Jurkat, Clone E6-1 (cell line): ENCODE results near the gene ITPR1.

ENCODE experiments used
- DNase-seq: peaks from one replicate; pipeline ENCODE4 v3.0.0-alpha.2; 2011; ENCODE audit warnings: low read depth, low spot score
- H3K4me3 ChIP-seq: 2 replicates; pipeline ENCODE4 v1.5.1; 2011; ENCODE audit warnings: mild to moderate bottlenecking, low read length, control low read depth, moderate library complexity

Gene ITPR1

DNA sequence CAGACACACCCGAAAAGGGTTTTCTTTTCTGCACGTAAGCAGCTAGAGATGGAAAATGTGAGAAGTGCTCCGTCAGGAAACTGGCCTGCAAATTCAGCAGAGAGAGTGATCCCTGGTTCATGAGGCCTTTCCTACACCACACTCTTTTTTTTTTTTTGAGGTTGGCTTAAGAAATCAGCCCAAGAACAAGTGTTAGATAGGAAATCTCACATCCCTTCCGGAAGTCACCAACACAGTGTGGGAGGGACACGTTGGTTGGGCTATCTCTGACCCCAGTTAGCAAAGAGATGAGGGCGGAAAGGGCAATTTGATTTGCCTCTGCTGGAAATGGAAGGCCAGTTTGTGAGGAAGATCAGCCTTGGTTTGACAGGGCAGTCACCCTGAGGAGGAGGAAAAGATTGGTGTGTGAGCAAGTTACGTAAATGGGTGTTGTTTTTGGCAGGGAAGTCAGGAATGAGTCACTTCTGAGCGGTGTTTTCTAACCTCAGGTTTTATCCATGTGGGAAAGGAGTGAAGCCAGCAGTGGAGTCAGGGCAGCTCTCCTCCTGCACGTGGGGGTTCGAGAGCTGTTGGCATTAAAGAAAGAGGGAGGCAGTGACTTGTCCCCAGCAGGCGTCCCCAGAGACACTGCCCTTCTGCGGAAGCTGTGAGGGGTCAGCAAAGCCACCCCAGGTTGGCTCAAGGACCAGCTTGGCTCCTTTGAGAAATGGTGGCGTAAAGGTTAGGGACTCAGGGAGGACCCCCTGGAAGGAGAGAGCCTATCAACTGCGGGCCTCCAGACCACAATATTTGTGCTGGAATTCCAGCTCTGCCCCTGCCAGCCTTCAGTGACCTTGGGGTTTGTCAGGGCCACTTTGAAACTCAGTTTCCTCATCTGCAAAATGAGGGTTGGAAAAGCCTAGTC, 248.5 kb downstream of the ITPR1 start:
- H3K4me3 ChIP-seq: no peak overlapping the region
- no peak for DNase-seq

DNA sequence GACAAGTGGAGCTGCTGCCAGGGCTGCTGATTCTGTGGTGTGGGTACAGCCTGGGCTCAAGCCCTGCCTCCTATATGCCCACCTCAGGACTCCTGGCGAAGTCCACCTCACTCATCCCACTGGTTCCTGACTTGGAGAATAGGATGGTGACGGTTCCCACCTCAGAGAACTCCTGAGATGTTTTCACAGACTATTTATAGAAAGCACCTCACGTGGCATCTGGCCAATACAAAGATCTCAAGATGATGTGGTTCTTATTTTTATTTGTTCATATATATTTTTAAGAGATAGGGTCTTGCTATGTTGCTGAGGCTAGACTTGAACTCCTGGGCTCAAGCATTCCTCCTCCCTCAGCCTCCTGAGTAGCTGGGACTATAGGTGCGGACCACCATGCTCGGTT, 249.2 kb downstream of the ITPR1 start:
- DNase-seq: no peak
- no peak overlapping the region for H3K4me3 ChIP-seq

DNA sequence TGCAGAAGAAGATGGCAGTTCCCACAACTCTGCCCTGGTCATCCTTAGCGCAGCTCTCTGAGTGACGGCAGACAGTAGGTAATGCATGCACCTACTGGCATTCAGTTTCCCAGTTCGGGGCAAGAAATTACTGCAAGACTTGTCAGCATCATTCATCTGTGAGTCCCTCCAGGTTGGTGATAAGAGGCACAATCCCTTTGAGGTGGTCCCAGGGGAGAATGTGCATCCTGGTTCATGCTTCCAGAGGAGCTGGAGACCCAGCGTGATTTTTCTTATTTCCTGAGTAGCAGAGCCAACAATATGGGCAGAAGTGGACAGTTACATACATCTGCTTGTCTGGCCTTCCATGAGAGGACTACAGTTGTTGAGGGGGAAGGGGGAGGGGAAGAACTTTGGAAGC, 250.2 kb downstream of the ITPR1 start:
- DNase-seq: no peak
- H3K4me3 ChIP-seq: no peak overlapping the region

DNA sequence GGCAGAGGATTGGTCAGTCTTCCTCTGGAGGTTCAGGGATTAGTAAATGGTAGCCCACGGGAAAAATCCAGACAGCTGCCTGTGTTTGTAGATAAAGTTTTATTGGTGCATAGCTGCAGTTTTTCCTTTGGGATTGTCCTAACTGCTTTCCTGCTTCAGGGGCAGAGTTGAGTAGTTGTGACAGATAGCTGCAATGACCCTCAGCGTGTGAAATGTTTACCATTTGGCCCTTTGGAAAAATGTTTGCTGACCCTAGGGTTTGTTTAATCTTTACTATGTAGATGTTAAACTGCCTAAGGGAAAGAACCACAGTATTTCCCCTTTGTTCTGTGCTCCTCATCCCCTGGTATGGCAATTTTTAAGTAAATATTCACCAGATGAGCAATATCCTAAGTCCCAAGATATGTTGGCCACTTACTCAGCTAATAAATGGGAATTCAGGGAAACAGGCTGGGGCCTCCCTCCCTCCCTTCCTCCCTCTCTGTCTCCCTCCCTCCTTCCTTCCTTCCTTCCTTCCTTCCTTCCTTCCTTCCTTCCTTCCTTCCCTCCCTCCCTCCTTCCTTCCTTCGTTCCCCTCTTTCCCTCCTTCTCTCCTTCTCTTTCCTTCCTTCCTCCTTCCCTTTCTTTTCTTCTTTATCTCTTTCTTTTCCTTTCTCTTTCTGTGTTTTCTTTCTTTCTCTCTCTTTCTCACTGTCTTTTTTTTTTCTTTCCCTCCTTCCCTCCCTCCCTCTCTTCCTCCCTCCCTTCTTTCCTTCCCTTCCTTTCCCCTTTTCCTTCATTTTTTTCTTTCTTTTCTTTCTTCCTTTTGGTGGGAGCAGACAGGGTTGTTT, 251.5 kb downstream of the ITPR1 start:
- DNase-seq: no peak
- H3K4me3 ChIP-seq: no peak overlapping the region

DNA sequence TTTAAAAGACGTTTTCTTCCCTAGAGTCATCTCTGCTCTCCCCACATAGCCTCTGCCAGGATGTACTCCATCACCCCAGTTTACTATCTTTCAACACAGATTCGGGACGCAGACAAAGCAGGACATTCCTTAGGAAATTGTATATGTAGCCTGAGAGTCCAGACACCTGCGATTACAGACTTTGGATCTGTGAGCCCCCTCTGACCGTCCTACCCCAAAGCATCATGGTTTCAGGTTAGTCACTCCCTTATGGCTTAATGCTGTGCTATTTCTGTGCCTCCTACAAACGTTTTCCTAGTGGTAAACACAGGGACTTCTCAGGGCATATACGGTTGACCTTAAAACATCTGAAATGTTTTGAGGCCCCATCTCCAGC, 252.1 kb downstream of the ITPR1 start:
- DNase-seq: no peak
- H3K4me3 ChIP-seq: no peak overlapping the region

DNA sequence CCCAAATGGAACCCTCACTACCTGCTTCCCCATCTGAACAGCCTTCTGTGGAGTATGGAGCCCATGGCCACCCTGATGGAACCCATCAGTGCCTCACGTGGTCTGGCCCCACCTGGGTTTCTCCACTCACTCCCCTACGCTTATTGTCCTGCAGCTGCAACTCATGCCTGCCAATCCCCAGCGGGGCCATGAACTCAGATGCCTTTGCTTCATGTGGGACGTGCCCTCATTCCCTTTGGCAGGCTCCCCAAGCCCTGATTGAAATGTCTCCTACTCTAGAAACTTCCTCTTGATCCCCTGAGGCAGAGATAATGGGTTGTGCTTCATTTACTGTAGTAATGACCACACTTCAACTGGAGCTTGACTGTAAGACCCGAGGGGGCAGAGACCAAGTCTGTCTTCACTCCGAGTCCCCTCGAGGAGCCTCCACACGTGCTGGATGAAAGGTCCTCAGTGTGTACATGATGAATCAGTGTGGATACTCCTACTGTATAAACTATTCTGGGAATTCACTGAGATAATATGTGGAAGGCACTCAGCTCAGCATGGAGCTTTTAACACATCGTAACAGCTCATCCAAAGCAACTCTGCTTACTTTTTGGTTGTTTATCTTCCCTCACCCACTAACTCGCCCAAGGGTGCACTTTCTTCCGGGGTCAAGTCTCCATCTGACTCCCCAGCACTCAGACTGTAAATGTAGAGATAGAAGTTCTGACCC, 253.3 kb downstream of the ITPR1 start:
- H3K4me3 ChIP-seq: no peak overlapping the region
- DNase-seq: no peak

DNA sequence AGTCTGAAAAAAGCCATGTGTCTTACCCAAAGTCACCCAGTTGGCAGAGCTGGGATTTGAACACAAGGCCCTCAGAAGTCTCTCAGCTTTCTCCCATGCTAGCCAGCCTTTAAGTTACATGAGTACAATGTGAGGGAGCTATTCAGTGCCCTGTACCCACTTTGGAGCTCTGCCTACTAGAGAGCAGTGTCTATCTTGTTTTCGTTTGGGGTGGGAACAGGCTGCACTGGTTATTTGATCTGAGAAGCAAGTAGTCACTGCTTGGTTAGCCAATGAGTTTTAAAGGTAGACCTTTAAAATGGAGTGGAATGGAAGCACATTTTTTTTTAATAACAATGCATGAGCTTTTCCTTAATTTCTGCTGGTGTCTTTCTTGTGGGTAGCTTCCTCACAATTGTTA, 255.0 kb downstream of the ITPR1 start:
- no peak overlapping the region for H3K4me3 ChIP-seq
- no peak for DNase-seq

DNA sequence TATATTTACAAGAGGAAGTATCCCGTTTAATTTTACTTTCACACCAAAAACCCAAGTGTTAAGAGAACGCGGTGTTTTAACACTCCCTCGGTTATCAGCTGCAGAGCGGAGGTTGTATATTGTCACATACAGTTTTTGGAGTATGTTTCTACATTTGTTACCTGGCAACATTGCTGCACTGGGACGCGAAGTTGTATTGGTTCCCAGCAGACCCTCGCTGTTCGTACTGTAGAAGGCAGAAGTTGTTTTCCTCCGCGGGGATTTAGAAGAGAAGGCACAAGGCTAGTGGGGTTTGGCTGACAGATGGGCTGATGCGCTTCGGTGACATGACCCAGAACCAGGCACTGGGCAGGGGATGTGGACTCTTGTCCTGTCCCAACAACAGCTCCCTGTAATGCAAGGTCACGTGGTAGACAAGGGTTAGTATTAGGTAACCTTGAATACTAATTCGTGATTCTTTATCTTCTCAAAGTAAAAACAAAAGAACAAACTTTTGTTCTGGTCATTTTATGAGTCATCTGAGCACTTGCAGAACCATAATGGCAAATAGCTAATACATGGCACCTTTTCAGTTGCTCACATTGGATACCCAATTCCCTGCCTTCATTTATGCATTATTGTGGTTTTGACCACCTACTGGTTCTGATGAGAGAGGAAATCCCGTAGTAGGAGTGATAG, 255.7 kb downstream of the ITPR1 start:
- DNase-seq: no peak
- H3K4me3 ChIP-seq: no peak overlapping the region

DNA sequence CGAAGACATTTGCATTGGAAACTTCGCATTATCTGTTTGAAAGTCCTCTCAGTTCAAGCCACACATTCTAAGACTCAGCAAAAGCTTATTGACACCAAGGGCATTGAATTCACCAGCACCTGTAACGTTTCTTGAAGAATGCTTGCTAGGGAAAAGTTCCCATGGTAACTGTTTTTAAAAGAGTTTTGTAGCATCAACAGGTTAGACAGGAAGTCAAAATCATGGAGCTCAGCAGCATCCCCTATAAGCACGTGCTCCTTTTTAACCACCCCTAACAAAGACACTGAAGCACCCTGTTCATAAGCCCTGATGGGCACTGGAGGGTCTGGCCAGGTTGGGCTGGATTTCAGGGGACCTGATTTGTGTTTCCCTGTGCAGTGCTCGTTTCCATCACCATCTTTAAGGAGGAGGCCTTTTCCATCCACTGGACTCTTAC, 256.4 kb downstream of the ITPR1 start:
- DNase-seq: no peak
- H3K4me3 ChIP-seq: no peak overlapping the region

DNA sequence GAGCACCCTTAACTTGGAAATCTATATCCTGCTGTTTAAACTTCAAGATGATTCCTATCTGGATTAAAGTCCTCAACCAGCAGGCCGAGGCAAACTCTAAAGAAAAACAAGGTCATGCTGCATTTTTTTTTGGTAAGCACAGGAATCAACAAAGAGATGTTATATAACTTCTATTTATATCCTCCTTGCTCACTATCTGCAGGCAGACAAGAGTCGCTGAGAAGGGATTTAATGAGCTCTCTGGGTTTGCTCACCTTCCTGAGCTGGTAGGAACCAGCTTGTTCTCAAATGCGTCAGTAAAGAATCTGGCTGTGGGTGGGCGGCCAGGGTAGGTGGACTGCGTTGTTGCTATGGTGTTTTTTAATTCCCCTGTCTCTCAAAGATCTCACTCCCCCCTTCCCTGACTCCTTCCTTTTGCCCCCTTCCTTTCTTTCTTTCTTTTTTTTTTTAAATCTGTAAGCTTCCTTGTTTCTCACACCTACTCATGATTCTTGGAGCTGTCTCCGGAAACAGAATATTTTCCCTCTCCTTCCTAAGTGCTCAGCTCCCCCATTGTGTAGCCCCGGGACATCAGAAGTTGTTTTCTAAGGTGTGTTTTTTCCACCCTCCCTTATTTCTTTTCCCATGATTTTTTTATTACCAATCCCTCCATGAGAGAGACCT, 257.3 kb downstream of the ITPR1 start:
- no peak overlapping the region for H3K4me3 ChIP-seq
- no peak for DNase-seq

DNA sequence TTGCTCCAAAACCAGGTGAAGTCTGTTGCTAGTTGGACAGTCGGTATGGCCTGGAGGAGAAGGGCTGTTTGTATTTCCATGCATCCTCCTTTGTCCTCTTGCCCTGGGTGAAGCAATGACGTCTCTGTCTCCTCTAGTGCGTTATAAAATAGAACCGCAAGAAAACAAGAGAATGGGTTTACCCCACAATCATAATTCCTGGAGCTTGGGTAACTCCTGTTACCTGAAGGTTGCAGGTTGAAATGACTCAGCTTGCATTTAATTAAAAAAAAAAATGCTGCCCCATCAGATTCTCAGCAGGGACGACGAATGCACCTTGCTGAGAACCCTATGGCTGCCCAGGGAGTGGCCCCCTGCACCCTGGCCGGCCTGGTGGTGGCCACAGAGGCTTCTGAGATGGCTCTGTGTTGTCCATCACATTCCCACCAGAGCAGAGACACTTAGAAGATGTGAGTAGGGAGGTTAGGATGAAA, 257.9 kb downstream of the ITPR1 start:
- no peak for DNase-seq
- no peak overlapping the region for H3K4me3 ChIP-seq

DNA sequence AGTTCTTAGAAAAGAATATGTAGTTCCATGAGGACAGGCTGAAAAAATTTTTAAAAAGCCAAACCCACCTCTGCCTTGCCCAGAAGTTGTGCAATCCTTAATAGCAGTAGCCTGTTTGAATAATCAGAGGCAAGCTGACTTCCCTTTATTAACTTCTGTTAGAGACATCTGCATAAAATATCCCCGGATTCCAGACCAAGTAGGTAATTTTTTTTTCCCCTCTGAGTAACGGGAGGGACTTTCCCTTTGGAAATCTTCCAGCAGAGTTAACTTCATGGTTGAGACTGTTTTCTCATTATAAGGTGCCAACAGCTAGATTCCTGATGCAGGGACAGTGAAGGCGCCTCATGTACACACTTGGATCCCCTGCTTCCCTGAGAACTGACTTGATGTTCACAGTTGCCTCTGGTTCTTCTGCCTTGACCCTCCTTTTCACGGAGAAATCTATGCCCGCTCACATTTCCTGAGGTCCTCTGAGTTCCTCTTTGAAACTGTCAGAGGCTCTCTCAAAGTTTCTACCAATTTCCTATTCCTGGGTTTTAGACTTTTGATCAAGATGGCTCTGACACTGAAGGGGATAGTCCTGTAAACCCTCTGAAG, 258.5 kb downstream of the ITPR1 start:
- no peak overlapping the region for H3K4me3 ChIP-seq
- DNase-seq: no peak

DNA sequence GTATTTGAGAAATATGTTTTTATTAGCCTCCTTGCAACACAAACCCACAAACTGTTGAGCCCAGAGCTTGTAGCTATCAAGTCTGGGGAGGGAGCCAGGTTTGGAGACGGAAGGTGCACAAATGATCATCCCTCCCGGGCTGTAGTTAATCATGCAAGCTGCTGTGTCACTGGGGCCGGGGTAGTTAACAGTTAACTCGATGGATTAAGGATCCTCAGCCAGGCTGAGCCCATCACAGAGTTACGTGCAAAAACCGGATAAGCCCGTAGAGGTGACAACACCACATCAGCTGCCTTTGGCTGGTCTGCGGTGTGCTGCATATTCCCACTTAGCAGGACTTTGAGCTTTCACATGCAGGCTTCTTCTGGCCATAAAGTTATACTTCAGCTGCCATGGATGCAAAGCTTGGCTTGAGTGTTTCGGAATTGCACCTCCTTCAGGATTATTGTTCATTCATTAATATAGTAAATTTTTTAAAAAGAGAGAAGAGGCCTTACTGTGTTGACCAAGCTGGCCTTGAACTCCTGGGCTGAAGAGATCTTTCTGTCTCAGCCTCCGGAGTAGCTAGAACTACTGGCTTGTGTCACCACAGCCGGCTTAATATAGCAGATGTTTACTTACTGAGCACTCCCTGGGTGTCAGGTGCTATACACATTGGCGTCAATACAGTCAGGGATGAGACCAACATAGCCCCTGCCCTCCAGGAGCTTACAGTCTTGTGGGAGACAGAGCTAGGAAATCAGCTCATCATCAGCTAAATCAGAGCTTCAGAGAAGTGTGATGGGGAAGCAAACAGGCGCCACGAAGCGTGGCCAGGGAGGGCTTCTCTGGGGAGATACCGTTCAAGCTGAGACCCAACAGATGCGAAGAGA, 259.3 kb downstream of the ITPR1 start:
- DNase-seq: no peak
- H3K4me3 ChIP-seq: no peak overlapping the region

DNA sequence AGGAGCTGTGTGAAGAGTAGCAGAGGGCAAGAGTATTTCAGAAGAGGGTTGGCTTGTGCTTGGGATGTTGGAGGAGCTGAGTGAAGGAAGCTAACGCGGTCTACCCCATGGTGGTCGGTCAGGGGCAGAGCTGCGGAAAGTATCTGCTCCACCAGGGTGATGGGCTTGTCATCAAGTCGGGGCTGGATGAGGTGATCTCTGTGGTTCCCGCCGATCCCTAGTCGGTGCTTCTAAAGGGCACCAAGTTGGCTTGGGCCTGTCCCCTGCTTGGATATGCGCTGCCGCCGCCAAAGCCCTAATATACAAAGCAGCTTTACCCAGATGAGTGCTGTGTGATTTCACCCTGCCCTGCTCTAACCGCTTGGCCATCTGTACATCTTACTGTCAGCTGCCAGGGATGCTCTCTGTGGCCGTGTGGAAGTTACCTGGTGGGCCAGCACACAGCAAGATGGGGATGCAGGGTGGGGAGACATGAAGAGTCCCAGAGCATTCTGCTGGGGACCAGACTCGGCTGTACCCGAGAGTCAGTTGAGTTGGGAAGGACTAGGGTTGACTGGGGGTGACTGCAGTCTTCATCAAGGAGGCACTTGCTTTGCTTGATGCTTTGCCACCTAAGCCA, 260.0 kb downstream of the ITPR1 start:
- no peak for DNase-seq
- H3K4me3 ChIP-seq: no peak overlapping the region

DNA sequence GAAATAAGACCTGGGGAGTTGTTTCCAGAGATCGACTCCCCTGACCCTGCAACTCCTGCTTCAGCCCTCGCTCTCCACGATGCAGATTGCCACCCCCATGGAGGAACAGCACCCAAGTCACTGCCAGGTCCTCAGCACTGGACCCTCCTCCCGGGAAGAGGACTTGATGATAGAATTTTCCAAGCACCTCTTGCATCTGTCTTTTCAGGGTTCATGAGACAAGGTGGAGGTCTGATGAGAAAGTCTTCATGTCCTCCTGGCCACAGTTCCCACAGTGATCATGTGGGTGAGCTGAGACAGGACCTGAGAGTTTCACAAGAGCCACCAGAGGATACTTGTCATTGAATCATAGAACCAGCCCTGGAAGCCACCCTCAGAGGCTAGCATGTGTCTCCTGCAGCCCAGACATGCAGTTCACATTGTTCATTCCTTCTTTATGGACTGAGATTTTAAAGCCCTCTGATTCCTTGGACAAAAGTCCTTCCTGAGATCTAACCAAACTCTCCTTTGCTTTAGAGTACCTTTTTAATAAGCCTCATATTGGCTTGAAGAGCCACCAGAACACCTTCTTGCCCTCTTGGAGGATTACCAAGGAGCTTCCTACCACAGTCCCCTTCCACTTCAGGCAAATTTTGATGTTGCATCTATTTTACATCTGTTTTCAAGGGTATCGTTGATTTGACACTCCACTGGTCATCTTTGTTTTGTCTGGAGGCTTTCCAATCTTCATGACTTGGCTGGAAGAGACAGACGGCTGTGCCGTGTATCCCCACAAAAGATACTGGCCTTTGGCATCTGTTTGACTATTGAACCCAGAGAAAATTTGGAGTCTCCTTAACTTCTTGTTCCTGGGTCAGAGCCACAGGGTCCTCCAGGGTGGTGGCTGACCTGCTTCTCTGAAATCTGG, 261.3 kb downstream of the ITPR1 start:
- DNase-seq: no peak
- no peak overlapping the region for H3K4me3 ChIP-seq

DNA sequence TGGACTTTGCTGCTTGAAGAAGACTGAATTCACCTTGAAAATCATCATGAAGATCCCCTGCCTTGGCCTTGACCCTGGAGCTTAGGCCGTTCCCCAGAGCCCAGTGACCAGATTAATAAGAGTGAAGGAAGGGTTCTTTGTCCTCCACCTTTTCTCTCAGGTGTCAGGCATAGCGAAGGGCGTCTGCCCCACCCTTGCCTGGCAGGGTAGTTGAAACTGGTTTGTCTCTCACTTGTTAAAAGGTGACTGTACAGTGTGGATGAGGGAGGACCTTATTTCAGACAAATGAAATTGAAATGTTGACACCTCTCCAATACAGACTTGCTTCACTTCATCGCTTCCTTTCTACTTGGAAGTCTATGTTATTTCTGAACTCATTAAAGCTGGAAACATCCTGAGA, 262.4 kb downstream of the ITPR1 start:
- DNase-seq: no peak

More for the DNA sequence above, 262.4 kb downstream of the ITPR1 start:
- no peak overlapping the region for H3K4me3 ChIP-seq
